GM19455 (cell line): ENCODE results near the gene ZNF366.

Experiments used
- ATAC-seq: cut with Tn5 transposase; IDR thresholded peaks from one replicate; pipeline ENCODE4 v1.9.1; 2021; ENCODE audit not compliant: unreplicated experiment

Gene ZNF366

GRCh38 chr5:72519111-72519510, 11.9 kb upstream of the ZNF366 start:
- no peak for ATAC-seq

- ATAC-seq: no peak
These were observed 10.9 kb upstream of the ZNF366 start for GRCh38 chr5:72518001-72518683.

- no peak for ATAC-seq
These were observed 9.7 kb upstream of the ZNF366 start for GRCh38 chr5:72516916-72517315.

GRCh38 chr5:72515211-72515610, 8.0 kb upstream of the ZNF366 start:
- ATAC-seq: no peak

GRCh38 chr5:72512593-72512860, 5.3 kb upstream of the ZNF366 start:
- ATAC-seq: no peak

GRCh38 chr5:72511774-72512592, 4.8 kb upstream of the ZNF366 start:
- no peak for ATAC-seq

- no peak for ATAC-seq
These were observed 4.2 kb upstream of the ZNF366 start for GRCh38 chr5:72511366-72511765.

- no peak for ATAC-seq
These were observed 3.5 kb upstream of the ZNF366 start for GRCh38 chr5:72510610-72511181.

- no peak for ATAC-seq
These were observed 2.2 kb upstream of the ZNF366 start for GRCh38 chr5:72509401-72509800.

- peak; percentile 84 for ATAC-seq
These were observed 1.3 kb upstream of the ZNF366 start for GRCh38 chr5:72508241-72509170.

- no peak for ATAC-seq
These were observed 663 bp upstream of the ZNF366 start for GRCh38 chr5:72507907-72508238.

GRCh38 chr5:72506158-72506549, 1.1 kb downstream of the ZNF366 start:
- no peak for ATAC-seq

- ATAC-seq: no peak
These were observed 1.6 kb downstream of the ZNF366 start for GRCh38 chr5:72505539-72506157.

GRCh38 chr5:72505016-72505415, 2.2 kb downstream of the ZNF366 start:
- no peak for ATAC-seq

GRCh38 chr5:72503888-72504491, 3.2 kb downstream of the ZNF366 start:
- no peak for ATAC-seq

GRCh38 chr5:72501488-72501887, 5.7 kb downstream of the ZNF366 start:
- ATAC-seq: no peak

- no peak for ATAC-seq
These were observed 7.5 kb downstream of the ZNF366 start for GRCh38 chr5:72499730-72500129.

GRCh38 chr5:72499090-72499489, 8.1 kb downstream of the ZNF366 start:
- ATAC-seq: no peak

- no peak for ATAC-seq
These were observed 8.9 kb downstream of the ZNF366 start for GRCh38 chr5:72498284-72498683.

- no peak for ATAC-seq
These were observed 9.4 kb downstream of the ZNF366 start for GRCh38 chr5:72497823-72498222.

- ATAC-seq: no peak
These were observed 11.8 kb downstream of the ZNF366 start for GRCh38 chr5:72495410-72495809.
